Fibroblast of pulmonary artery (primary cell): ENCODE data around the gene PTPRN2.

ENCODE experiments used
- DNase-seq: peaks from one replicate; pipeline ENCODE4 v3.0.0-alpha.2; 2010; ENCODE audit warnings: low read depth
- H3K4me3 ChIP-seq: replicated peaks from 2 replicates; pipeline ENCODE4 v1.5.1; 2011; ENCODE audit warnings: low read depth, mild to moderate bottlenecking, control low read depth, low read length, moderate library complexity
- CTCF ChIP-seq: IDR thresholded peaks from 2 replicates; pipeline ENCODE4 v1.5.1; 2011; ENCODE audit warnings: mild to moderate bottlenecking, control low read depth, low read length, inconsistent platforms; ENCODE audit errors: missing control alignments

Gene PTPRN2

GRCh38 chr7:158240801-158241200, 346.8 kb downstream of the PTPRN2 start:
- no peak for DNase-seq
- no peak overlapping the region for H3K4me3 ChIP-seq
- TF ChIP-seq CTCF = no peak

- no peak for DNase-seq
- no peak for TF ChIP-seq CTCF
- H3K4me3 ChIP-seq = no peak overlapping the region
Observed at GRCh38 chr7:158239290-158239981, 348.2 kb downstream of the PTPRN2 start.

- no peak for TF ChIP-seq CTCF
Observed at GRCh38 chr7:158238616-158239289, 348.9 kb downstream of the PTPRN2 start.

GRCh38 chr7:158237672-158238335, 349.8 kb downstream of the PTPRN2 start:
- TF ChIP-seq CTCF = no peak
- no peak for DNase-seq
- H3K4me3 ChIP-seq = no peak overlapping the region

More at GRCh38 chr7:158238616-158239289, 348.9 kb downstream of the PTPRN2 start:
- no peak for DNase-seq
- H3K4me3 ChIP-seq = no peak overlapping the region

- no peak for TF ChIP-seq CTCF
- no peak for DNase-seq
- no peak overlapping the region for H3K4me3 ChIP-seq
Observed at GRCh38 chr7:158236400-158236799, 351.2 kb downstream of the PTPRN2 start.

GRCh38 chr7:158235862-158236261, 351.8 kb downstream of the PTPRN2 start:
- no peak overlapping the region for H3K4me3 ChIP-seq
- no peak for TF ChIP-seq CTCF
- DNase-seq = no peak
